Posterior cingulate gyrus (tissue), 11 donors: Measurements from ENCODE around the gene SCN5A.

ENCODE experiments used
- DNase-seq, 10 donors: peaks; one replicate each; pipeline versions ENCODE4 v3.0.0 to v3.0.0-alpha.2; 2020 to 2021; ENCODE audit warnings: mixed read lengths in 3 of 10
- intact Hi-C: fragments of 100-400 bp; cut with DNase I; formaldehyde crosslinking; loops from one replicate; pipeline ENCODE4 v1.15.1; 2023

Gene SCN5A

DNA sequence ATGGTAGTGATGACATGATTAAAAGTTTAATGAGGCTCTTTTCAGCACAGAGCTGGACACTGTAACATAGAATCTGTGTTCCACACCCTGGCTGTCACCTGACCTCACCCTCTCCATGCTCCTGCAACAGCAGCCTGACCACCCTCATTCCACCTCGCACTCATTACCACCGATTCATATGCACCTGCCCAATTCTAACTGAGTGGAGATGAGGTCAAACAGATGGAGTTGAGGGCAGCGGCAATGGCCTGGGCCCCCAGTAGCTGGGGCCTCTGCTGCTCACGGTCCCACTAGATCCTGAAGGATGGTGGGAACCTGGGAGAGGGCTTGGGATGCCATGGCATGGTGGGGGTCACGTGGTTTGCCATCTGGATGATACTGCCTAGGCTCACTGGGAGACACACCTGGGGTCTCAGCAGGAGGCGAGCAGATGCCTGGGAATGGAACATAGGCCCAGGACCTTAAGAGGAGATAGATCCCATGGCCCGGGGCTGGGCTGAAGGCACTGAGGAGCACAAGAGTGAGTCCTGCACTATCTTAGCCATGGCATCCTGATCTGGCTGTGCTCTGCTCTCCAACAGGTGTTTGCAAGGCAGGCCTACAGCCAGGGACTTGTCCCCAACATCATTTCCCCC, 1.3 kb downstream of the SCN5A start:
- DNase-seq = peak in 1 of 10 donors; percentile 53
- intact Hi-C loops = no loop called here

DNA sequence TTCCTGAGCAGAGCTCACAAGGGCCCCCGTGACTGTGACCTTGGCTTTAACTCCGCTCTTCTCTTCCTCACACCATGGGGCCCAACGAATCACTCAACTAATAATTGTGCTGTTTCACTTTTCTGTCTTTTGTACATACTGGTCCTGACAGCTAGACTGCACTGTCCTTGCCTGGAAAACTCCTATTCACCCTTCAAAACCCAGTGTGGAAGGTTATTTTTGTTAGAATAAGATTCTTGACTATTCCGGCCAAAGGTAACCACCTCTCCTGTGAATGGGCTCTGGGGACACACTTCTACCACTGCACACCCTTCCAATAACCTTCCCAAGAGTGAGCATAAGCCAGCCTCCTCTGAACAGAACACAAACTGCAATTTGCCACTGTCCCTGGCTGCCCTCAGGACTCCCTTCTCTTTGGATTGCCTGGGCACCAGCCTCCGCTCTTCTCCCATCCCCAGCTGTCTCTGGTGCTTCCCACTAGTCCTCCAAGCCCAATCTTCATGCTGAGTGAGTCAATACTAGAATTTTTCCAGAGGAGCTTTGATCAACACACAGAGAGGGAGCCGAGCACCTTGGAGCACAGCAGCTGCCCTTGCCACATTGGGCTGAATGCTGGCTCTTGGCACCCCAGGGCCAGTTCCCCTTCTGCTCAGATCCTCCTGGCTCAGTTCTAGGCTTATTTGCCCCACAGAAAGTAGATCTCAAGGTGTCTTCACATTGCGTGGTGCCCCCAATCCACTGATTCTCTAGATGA, 2.1 kb downstream of the SCN5A start:
- intact Hi-C loops = no loop called here
- no peak for DNase-seq

DNA sequence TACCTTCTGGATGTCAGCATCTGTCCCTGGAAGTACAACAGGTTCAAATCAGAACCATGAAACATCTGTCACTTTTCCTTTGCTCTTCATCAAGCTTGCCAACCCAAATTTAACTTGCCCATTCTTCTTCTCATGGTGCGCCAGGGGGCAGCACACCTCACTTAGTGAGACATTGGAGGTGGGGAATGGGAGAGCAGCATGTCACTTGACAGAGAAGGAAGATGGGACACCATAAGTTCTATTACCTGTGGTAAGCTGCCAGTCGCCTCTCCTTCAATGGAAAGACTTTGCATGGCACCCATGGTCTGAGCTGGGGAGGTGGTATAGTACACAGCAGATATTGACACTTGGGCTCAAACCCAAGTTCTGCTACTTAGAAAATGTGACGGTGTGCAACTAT, 2.9 kb downstream of the SCN5A start:
- no peak for DNase-seq
- intact Hi-C loops = no loop called here

DNA sequence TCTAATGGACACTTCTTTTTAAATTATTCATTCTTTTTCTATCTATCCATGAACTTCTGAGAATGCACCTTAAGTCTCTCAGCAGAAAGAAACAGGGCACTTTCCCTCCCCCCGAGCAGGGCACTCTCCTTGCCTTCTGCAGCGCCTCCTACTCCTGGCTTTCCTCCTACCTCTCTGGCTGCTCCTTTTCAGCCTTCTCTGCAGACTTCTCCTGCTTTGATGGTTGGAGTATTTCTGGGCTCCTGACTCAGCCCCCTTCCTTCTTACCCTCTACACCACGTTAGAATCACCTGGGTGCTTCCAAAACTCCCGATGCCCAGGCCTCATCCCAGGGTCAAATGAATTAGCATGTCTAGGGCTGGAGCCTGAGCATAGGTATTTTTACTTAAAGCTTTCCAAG, 3.4 kb downstream of the SCN5A start:
- intact Hi-C loops = no loop called here
- DNase-seq = no peak

GRCh38 chr3:38645601-38646000, 3.9 kb downstream of the SCN5A start:
- no peak for DNase-seq
- intact Hi-C loops = no loop called here

DNA sequence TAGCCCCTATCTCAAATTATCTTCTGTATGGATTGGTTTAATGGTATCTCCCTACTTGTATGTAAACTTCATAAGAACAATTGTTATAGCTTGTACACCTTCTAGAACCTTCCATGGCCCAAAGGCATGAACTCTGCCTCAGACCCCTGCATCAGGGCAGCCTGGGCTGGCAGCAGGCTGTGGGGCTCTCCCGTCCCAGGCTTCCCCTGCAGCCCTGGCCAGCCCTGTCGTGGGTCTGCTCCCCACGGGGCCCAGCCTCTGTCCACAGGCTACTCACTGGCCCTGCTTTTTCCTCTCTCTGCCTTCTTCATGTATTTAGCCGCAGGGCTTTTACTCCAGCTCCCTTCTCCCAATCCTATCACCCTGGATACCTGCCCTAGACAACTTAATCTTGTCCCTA, 4.4 kb downstream of the SCN5A start:
- intact Hi-C loops = no loop called here
- no peak for DNase-seq

GRCh38 chr3:38644662-38645053, 4.8 kb downstream of the SCN5A start:
- no peak for DNase-seq
- intact Hi-C loops = no loop called here

- DNase-seq = no peak
- intact Hi-C loops = no loop called here
Measured at GRCh38 chr3:38644016-38644661, 5.3 kb downstream of the SCN5A start.

DNA sequence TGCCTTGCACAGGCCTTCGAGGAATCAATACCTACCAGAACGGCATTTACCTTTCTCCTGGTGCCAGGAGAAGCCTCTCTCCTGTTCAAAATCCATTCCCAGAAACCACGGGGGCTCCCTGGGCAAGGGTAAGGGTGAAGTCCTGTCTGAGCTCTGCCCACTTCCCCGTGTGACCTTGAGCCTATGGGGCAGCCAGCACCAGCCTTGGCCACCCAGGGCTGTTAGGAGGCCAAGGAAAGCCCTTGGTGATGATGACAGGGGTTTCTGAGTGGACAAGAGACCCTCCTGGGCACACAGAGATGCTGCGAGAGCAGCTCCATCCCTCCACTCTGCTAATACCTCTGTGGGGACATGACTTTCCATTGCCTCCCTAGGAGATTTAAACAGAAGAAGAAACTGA, 5.9 kb downstream of the SCN5A start:
- DNase-seq = peak in 1 of 10 donors; percentile 32
- intact Hi-C loops = no loop called here

DNA sequence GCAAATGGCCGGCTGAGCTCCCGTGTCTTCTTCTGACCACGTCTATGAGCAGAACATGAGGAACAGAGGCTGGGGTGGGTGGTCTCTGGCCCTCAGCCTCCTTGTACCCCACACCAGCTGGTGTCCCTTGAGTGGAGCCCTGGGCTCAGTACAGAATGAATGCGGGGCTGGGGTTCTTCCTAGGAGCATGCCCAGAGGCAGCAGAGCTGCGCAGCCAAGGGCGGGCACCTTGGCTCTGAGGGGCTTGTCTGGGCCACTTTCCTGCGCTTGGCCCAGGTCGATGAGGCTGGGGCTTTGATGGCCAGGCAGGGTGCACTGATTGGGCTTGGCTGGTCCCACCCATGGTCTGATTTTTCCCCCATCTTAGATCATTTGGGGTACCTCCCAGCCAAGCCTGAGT, 6.4 kb downstream of the SCN5A start:
- intact Hi-C loops = no loop called here
- DNase-seq = peak in 3 of 10 donors; percentile 17 to 55 (median 48)

- intact Hi-C loops = no loop called here
- peak in 3 of 10 donors; percentile 41 to 61 (median 55) for DNase-seq
Measured at GRCh38 chr3:38641461-38642110, 7.9 kb downstream of the SCN5A start.

- intact Hi-C loops = no loop called here
- peak in 3 of 10 donors; percentile 58 to 77 (median 68) for DNase-seq
Measured at GRCh38 chr3:38640661-38641452, 8.6 kb downstream of the SCN5A start.

- peak in 1 of 10 donors; percentile 5 for DNase-seq
- intact Hi-C loops = no loop called here
Measured at GRCh38 chr3:38638354-38638753, 11.1 kb downstream of the SCN5A start.

DNA sequence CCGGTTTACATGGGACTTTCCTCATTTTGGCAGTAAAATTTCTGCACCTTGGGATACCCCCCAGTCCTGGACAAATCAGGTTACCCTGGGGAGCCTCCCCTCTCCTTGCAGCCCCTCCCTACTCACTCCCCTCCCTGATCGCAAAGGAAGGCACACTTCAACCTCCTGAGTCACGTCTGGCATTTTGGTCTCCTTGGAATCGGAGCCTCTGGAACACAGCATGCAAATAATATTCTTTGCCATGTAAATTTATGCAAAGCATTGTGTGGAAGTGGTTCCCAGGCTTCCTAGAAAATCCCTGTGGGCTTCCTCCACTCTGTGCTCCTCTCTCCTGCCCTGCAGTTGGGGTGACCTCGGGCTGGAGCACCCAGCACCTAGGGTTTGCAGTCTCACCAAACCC, 11.6 kb downstream of the SCN5A start:
- peak in 3 of 10 donors; percentile 17 to 37 (median 24) for DNase-seq
- intact Hi-C loops = no loop called here

GRCh38 chr3:38636881-38637280, 12.6 kb downstream of the SCN5A start:
- intact Hi-C loops = no loop called here

DNA sequence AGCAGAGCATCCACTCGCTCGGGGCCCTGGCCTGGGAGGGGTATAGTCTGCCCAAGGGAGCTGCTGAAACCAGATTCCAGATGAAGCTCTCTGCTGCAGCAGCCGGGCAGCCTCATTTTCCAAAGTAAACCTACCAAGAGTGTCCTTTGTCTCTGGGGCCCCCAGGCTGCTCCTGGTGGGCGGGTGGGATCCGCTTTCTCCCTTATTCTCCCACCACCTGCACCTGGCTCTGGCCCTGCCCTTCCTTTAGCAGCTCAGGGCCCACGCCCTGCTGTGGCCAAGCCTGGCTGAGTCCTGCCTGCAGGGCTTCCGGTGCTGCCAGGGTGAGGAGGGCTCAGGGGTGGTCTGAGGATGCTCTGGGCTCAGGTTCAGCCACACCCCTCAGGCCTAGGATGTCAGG, 13.0 kb downstream of the SCN5A start:
- peak in 3 of 10 donors; percentile 19 to 77 (median 61) for DNase-seq
- intact Hi-C loops = no loop called here

More at GRCh38 chr3:38636881-38637280, 12.6 kb downstream of the SCN5A start:
- DNase-seq = peak in 3 of 10 donors; percentile 61 to 78 (median 67)

DNA sequence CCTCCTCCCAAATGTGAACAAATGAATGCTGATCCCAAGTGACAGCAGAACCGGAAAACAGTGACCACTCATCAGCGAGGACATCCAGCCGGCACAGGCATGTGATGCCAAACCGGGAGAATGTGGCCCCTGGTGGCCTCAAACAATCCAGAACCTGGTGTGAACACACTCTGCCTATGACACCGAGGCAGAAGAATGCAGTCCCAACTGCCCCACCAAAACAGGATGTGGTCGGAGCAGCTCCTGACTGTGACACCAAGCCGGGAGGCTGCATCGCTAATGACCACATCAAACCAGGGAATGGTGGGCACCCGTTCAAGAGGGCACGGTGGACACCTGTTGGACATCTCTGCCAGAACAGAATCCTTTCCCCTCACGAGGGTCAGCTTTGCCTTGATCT, 15.4 kb downstream of the SCN5A start:
- DNase-seq = no peak
- intact Hi-C loops = no loop called here

DNA sequence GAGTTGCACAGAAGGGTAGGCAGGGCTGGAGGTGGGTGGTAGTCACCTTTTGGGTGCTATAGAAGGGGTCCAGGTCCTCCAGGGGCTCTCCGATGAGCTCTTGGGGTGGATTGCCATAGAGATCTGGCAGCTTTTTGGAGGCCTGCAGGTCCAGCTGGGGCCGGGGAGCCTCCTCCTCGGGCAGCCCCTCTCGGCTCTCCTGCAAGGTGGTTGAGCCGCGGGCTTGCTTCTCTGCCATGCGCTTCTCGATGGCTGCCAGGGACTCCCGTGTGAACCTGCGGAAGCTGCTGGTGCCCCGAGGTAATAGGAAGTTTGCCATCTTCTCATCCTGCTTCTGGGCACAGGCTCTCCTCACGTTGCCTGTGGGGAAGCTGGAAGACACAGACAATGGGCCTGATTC, 16.5 kb downstream of the SCN5A start:
- DNase-seq = no peak
- intact Hi-C loops = no loop called here

DNA sequence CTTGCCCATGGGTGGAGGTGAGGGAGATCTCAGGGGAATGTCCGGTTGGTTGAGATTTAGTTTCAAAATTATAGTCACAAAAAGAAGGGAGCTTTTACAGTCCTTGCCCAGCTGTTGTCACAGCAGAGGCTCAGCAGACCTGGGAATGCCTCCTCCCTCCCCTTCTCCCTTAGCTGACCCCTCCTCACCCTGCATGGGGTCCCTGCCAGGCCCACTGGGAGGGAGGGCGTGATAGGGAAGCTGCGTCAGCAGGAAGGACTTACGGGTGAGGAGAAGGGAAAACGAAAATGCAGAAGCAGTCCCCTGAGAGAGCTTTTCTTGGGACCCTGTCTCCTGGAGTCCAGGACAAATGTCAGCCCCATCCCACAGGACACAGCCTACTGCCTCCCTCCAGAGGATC, 18.9 kb downstream of the SCN5A start:
- no peak for DNase-seq
- intact Hi-C loops = no loop called here

- intact Hi-C loops = no loop called here
- peak in 1 of 10 donors; percentile 56 for DNase-seq
Measured at GRCh38 chr3:38630070-38630469, 19.4 kb downstream of the SCN5A start.
